ENCODE results near the gene CCL1.

Gene CCL1

GRCh38 chr17:34371405-34372100, 8.5 kb upstream of the CCL1 start:
- Histone ChIP-seq H3K27me3 (no peaks in the 10 kb centered on the region), H3K4me3 (no peak overlapping the region), H3K27ac (no peak overlapping the region), H3K9me3 (no peaks in the 10 kb centered on the region), H3K36me3 (no peaks in the 10 kb centered on the region), H3K9ac (no peak overlapping the region), H3K4me2 (peak overlapping the region; percentile 41; the same call in 1 of the 2 replicates), H3K4me1 (peaks cover 42% of the 10 kb centered on the region), H4K20me1 (no peaks in the 10 kb centered on the region)
- no peak for TF ChIP-seq Cebpa-rat (IDR thresholded peaks at IDR 0.05)

- Histone ChIP-seq H3K9me3 (no peaks in the 10 kb centered on the region), H3K27me3 (no peaks in the 10 kb centered on the region), H4K20me1 (no peaks in the 10 kb centered on the region), H3K36me3 (no peaks in the 10 kb centered on the region), H3K4me2 (peak overlapping the region; percentile 41), H3K4me1 (peaks cover 47% of the 10 kb centered on the region), H3K27ac (no peak overlapping the region), H3K4me3 (no peak overlapping the region), H3K9ac (no peak overlapping the region)
- no peak for TF ChIP-seq Cebpa-rat (IDR thresholded peaks at IDR 0.05)
Observed at GRCh38 chr17:34370997-34371395, 8.0 kb upstream of the CCL1 start.

GRCh38 chr17:34370376-34370996, 7.5 kb upstream of the CCL1 start:
- Histone ChIP-seq H3K4me1 (peaks cover 52% of the 10 kb centered on the region), H3K27ac (no peak overlapping the region), H4K20me1 (no peaks in the 10 kb centered on the region), H3K9ac (no peak overlapping the region), H3K36me3 (no peaks in the 10 kb centered on the region), H3K4me3 (no peak overlapping the region), H3K9me3 (no peaks in the 10 kb centered on the region), H3K27me3 (no peaks in the 10 kb centered on the region), H3K4me2 (peak overlapping the region; percentile 41)
- TF ChIP-seq Cebpa-rat (IDR thresholded peaks at IDR 0.05) = no peak

GRCh38 chr17:34369571-34369970, 6.5 kb upstream of the CCL1 start:
- no peak overlapping the region for H3K4me3 ChIP-seq
- H3K9me3 ChIP-seq = no peaks in the 10 kb centered on the region
- no peaks in the 10 kb centered on the region for H4K20me1 ChIP-seq
- H3K27ac ChIP-seq = no peak overlapping the region
- H3K9ac ChIP-seq = no peak overlapping the region
- H3K27me3 ChIP-seq = no peaks in the 10 kb centered on the region
- H3K4me1 ChIP-seq = peaks cover 61% of the 10 kb centered on the region
- no peak for TF ChIP-seq Cebpa-rat (IDR thresholded peaks at IDR 0.05)
- H3K36me3 ChIP-seq = no peaks in the 10 kb centered on the region
- H3K4me2 ChIP-seq = no peak overlapping the region

- no peaks in the 10 kb centered on the region for H4K20me1 ChIP-seq
- no peak for TF ChIP-seq Cebpa-rat (IDR thresholded peaks at IDR 0.05)
- H3K36me3 ChIP-seq = no peaks in the 10 kb centered on the region
- no peaks in the 10 kb centered on the region for H3K9me3 ChIP-seq
- no peak overlapping the region for H3K4me2 ChIP-seq
- no peak overlapping the region for H3K4me3 ChIP-seq
- H3K9ac ChIP-seq = no peak overlapping the region
- no peaks in the 10 kb centered on the region for H3K27me3 ChIP-seq
- no peak overlapping the region for H3K27ac ChIP-seq
- H3K4me1 ChIP-seq = peaks cover 67% of the 10 kb centered on the region
Observed at GRCh38 chr17:34368946-34369500, 6.0 kb upstream of the CCL1 start.

GRCh38 chr17:34368196-34368945, 5.3 kb upstream of the CCL1 start:
- no peaks in the 10 kb centered on the region for H3K27me3 ChIP-seq
- no peaks in the 10 kb centered on the region for H4K20me1 ChIP-seq
- 0 out of 2 replicates have a peak, but pooled peaks have one; percentile 4 for TF ChIP-seq Cebpa-rat (IDR thresholded peaks at IDR 0.05)
- no peak overlapping the region for H3K27ac ChIP-seq
- peaks cover 73% of the 10 kb centered on the region for H3K4me1 ChIP-seq
- H3K36me3 ChIP-seq = no peaks in the 10 kb centered on the region
- H3K4me3 ChIP-seq = no peak overlapping the region
- H3K9ac ChIP-seq = no peak overlapping the region
- H3K4me2 ChIP-seq = no peak overlapping the region
- H3K9me3 ChIP-seq = no peaks in the 10 kb centered on the region

GRCh38 chr17:34367486-34368195, 4.6 kb upstream of the CCL1 start:
- Histone ChIP-seq H3K9ac (no peak overlapping the region), H3K36me3 (no peaks in the 10 kb centered on the region), H4K20me1 (no peaks in the 10 kb centered on the region), H3K27me3 (no peaks in the 10 kb centered on the region), H3K4me2 (no peak overlapping the region), H3K4me1 (peaks cover 81% of the 10 kb centered on the region), H3K9me3 (no peaks in the 10 kb centered on the region), H3K4me3 (no peak overlapping the region), H3K27ac (no peak overlapping the region)
- TF ChIP-seq Cebpa-rat (IDR thresholded peaks at IDR 0.05) = no peak

- Histone ChIP-seq H3K9me3 (no peaks in the 10 kb centered on the region), H3K4me3 (no peak overlapping the region), H3K9ac (peak overlapping the region; percentile 12; the same call in 1 of the 2 replicates), H3K27me3 (no peaks in the 10 kb centered on the region), H3K4me1 (peaks cover 91% of the 10 kb centered on the region), H3K36me3 (no peaks in the 10 kb centered on the region), H4K20me1 (no peaks in the 10 kb centered on the region), H3K27ac (peak overlapping the region; percentile 65), H3K4me2 (peak overlapping the region; percentile 69)
- no peak for TF ChIP-seq Cebpa-rat (IDR thresholded peaks at IDR 0.05)
Observed at GRCh38 chr17:34366529-34367107, 3.6 kb upstream of the CCL1 start.

- no peaks in the 10 kb centered on the region for H3K27me3 ChIP-seq
- no peaks in the 10 kb centered on the region for H3K36me3 ChIP-seq
- H4K20me1 ChIP-seq = no peaks in the 10 kb centered on the region
- H3K9me3 ChIP-seq = no peaks in the 10 kb centered on the region
- no peak overlapping the region for H3K4me3 ChIP-seq
- peaks cover 91% of the 10 kb centered on the region for H3K4me1 ChIP-seq
- no peak for TF ChIP-seq Cebpa-rat (IDR thresholded peaks at IDR 0.05)
- H3K4me2 ChIP-seq = peak overlapping the region; percentile 69
- peak overlapping the region; percentile 65 for H3K27ac ChIP-seq
- no peak overlapping the region for H3K9ac ChIP-seq
Observed at GRCh38 chr17:34366010-34366409, 3.0 kb upstream of the CCL1 start.

All from BLaER1 (cell line).